AG04450 (cell line): Measurements from ENCODE around the gene NFKBIL1. TPM values are rescaled to one million over a fixed set of nuclear protein-coding genes. Genes with fewer than 3 reads are reported as not detected.
A peak's percentile ranks its signal among the peaks of the same experiment; 100 is the strongest.

ENCODE experiments used
- CTCF ChIA-PET: fragments of 300-600, 350-600 bp; formaldehyde crosslinking; extraction: SDS; loops from one replicate; lab custom pipeline; 2022; ENCODE audit warnings: antibody characterized with exemption, inconsistent platforms; lab: Charles Lee
- POLR2A ChIA-PET: fragments of 350-600 bp; formaldehyde crosslinking; extraction: SDS; loops from one replicate; lab custom pipeline; 2021; ENCODE audit warnings: antibody characterized with exemption, inconsistent platforms; lab: Yijun Ruan, JAX
- DNase-seq: peaks from one replicate; pipeline ENCODE4 v3.0.0-alpha.2; 2011; ENCODE audit warnings: low read depth, low spot score
- H3K27ac ChIP-seq: one replicate; pipeline ENCODE4 v1.5.1; 2012; ENCODE audit warnings: low read depth, low read length, control low read depth
- H3K27me3 ChIP-seq: one replicate; pipeline ENCODE4 v1.6.0; 2012; ENCODE audit warnings: low read length; ENCODE audit not compliant: control insufficient read depth, insufficient read depth
- H3K4me3 ChIP-seq: 2 replicates; pipeline ENCODE4 v1.5.1; 2011; ENCODE audit warnings: mild to moderate bottlenecking, low read depth, low read length, control low read depth
- H3K9me3 ChIP-seq: 2 replicates; pipeline ENCODE4 v1.5.1; 2012; ENCODE audit warnings: low read length; ENCODE audit not compliant: control insufficient read depth, insufficient read depth
- CTCF ChIP-seq: IDR thresholded peaks from 2 replicates; pipeline ENCODE4 v1.5.1; 2011; ENCODE audit warnings: low read depth, low read length, control low read depth, inconsistent platforms
- polyA plus RNA-seq: library from polyadenylated mRNA; depleted of rRNA; stranded (reverse); fragments of >200 nt; gene quantifications from 2 replicates; pipeline ENCODE4 v1.2.3, GENCODE V29; 2011

The NFKBIL1 gene
- polyA plus RNA-seq, 1 experiment = 5.1 TPM

GRCh38 chr6:31558631-31559500 is 11.5 kb downstream of the NFKBIL1 start:
- peak overlapping the region; percentile 31 for H3K27ac ChIP-seq
- ChIA-PET CTCF (interaction anchor here (1.0 to 2.6 kb wide), 3 partner anchors 9 to 39 kb away, joined by 3 to 11 read pairs (median 3); no protein-coding TSS in a partner anchor), POLR2A (no interaction called here)
- H3K27me3 ChIP-seq = no peaks in the 10 kb centered on the region
- H3K4me3 ChIP-seq = no peak overlapping the region
- DNase-seq = no peak
- H3K9me3 ChIP-seq = no peaks in the 10 kb centered on the region; the same call in 1 of the 2 replicates
- TF ChIP-seq CTCF = no peak

- no peaks in the 10 kb centered on the region; the same call in 1 of the 2 replicates for H3K9me3 ChIP-seq
- ChIA-PET CTCF (interaction anchor here (1.3 to 2.6 kb wide), 2 partner anchors 8 to 38 kb away, joined by 3 to 11 read pairs; no protein-coding TSS in a partner anchor), POLR2A (no interaction called here)
- no peaks in the 10 kb centered on the region for H3K27me3 ChIP-seq
- DNase-seq = no peak
- no peak for TF ChIP-seq CTCF
- peak overlapping the region; percentile 68 for H3K27ac ChIP-seq
- no peak overlapping the region for H3K4me3 ChIP-seq
Measured at GRCh38 chr6:31559606-31559957, 12.2 kb downstream of the NFKBIL1 start.

GRCh38 chr6:31559958-31560696 is 12.7 kb downstream of the NFKBIL1 start:
- CTCF ChIA-PET = interaction anchor here (0.5 to 2.6 kb wide), 3 partner anchors 8 to 37 kb away, joined by 3 to 11 read pairs (median 5); no protein-coding TSS in a partner anchor
- Histone ChIP-seq H3K27ac (peak overlapping the region; percentile 68), H3K9me3 (no peaks in the 10 kb centered on the region; the same call in 1 of the 2 replicates), H3K4me3 (no peak overlapping the region), H3K27me3 (peaks cover under 1% of the 10 kb centered on the region)
- no peak for TF ChIP-seq CTCF
- no peak for DNase-seq
- POLR2A ChIA-PET = interaction anchor here (1.0 kb wide), 1 partner anchor 10 kb away, joined by 3 read pairs; no protein-coding TSS in a partner anchor

- H3K4me3 ChIP-seq = no peak overlapping the region
- DNase-seq = no peak
- H3K9me3 ChIP-seq = no peaks in the 10 kb centered on the region; the same call in 1 of the 2 replicates
- TF ChIP-seq CTCF = no peak
- ChIA-PET CTCF (interaction anchor here (0.6 to 2.6 kb wide), 2 partner anchors 37 to 348 kb away, joined by 3 to 11 read pairs; no protein-coding TSS in a partner anchor), POLR2A (interaction anchor here (1.0 kb wide), 1 partner anchor 10 kb away, joined by 3 read pairs; no protein-coding TSS in a partner anchor)
- peak overlapping the region; percentile 68 for H3K27ac ChIP-seq
- peaks cover 3% of the 10 kb centered on the region for H3K27me3 ChIP-seq
Measured at GRCh38 chr6:31560697-31561058, 13.3 kb downstream of the NFKBIL1 start.
